GM12892 (cell line): ENCODE measurements around the gene TLR6.

Source experiments
- POLR2A ChIP-seq: IDR thresholded peaks from 2 replicates; pipeline ENCODE4 v1.6.1; 2011; ENCODE audit warnings: low read depth, low read length, control low read depth
- POLR2AphosphoS5 ChIP-seq: IDR thresholded peaks from 2 replicates; pipeline ENCODE4 v1.6.1; 2011; ENCODE audit warnings: low read depth, low read length, control low read depth
- TAF1 ChIP-seq: IDR thresholded peaks from 2 replicates; pipeline ENCODE4 v1.6.1; 2011; ENCODE audit warnings: low read depth, mild to moderate bottlenecking, control low read depth, low read length, borderline replicate concordance

DNA sequence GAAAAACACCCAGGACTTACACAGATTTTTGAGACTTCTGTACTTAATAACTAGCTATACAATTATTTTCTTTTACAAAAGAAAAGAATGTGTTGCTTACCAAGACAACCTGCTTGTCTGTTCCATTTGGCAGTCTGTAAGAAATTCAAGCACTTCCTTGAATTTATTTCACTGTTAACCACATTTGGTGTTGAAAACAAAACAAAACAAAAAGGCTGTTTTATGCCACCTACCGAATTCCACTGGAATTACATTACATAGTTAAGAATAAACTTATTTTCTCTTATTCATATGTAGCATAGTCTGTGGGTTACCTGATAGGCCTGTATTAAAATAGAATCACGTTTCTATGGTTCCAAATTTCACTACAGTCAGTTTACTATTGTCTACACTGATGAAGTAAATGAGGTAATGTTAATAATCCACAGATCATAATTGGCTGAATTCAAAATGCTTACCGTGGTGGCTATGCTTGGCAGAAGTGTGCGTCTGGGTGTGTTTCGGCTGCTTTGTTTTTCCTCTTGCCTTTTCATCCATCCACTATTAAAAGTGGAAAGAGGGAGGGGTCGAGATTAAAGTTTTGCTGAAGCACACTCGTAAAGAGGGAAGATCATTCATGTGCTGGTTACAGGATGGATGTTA lies 51.8 kb downstream of the TLR6 start, which contains the start of gene TLR1:
- TF ChIP-seq POLR2A (no peak), TAF1 (no peak), POLR2AphosphoS5 (0 out of 2 replicates have a peak, but pooled peaks have one; percentile 3)
